ENCODE results near the gene NOCT.
"Not testable (repeated sequence)": the region's sequence is repeated elsewhere in the genome, so short reads cannot be mapped to it uniquely, and the experiment has no call there.

Gene NOCT

GRCh38 chr4:139059026-139059425 lies 43.4 kb downstream of the NOCT start:
- not testable (repeated sequence) for H3K4me3 Mint-ChIP-seq, H3K27me3 Mint-ChIP-seq, H3K9me3 Mint-ChIP-seq
- Mint-ChIP-seq H3K27ac (peak overlapping the region; percentile 23), H3K4me1 (peaks cover 45% of the 10 kb centered on the region), H3K36me3 (peaks cover 18% of the 10 kb centered on the region)

- no peaks in the 10 kb centered on the region for H3K9me3 Mint-ChIP-seq
- H3K36me3 Mint-ChIP-seq: peaks cover 8% of the 10 kb centered on the region
- no peaks in the 10 kb centered on the region for H3K27me3 Mint-ChIP-seq
- H3K27ac Mint-ChIP-seq: no peak overlapping the region
- H3K4me1 Mint-ChIP-seq: peaks cover 31% of the 10 kb centered on the region
- no peak overlapping the region for H3K4me3 Mint-ChIP-seq
These were observed 45.0 kb downstream of the NOCT start for GRCh38 chr4:139060591-139060990.

- H3K4me1 Mint-ChIP-seq: peaks cover 72% of the 10 kb centered on the region
- no peak overlapping the region for H3K27ac Mint-ChIP-seq
- no peaks in the 10 kb centered on the region for H3K9me3 Mint-ChIP-seq
- peaks cover 4% of the 10 kb centered on the region for H3K36me3 Mint-ChIP-seq
- no peak overlapping the region for H3K4me3 Mint-ChIP-seq
- H3K27me3 Mint-ChIP-seq: no peaks in the 10 kb centered on the region
These were observed 60.6 kb downstream of the NOCT start for GRCh38 chr4:139076016-139076744.

GRCh38 chr4:139077567-139078355 lies 62.2 kb downstream of the NOCT start:
- Mint-ChIP-seq H3K27ac (peak overlapping the region; percentile 41), H3K27me3 (no peaks in the 10 kb centered on the region), H3K4me3 (peak overlapping the region; percentile 42), H3K36me3 (peaks cover 2% of the 10 kb centered on the region), H3K4me1 (peaks cover 80% of the 10 kb centered on the region), H3K9me3 (no peaks in the 10 kb centered on the region)

GRCh38 chr4:139078926-139079325 lies 63.3 kb downstream of the NOCT start:
- no peak overlapping the region for H3K4me3 Mint-ChIP-seq
- H3K36me3 Mint-ChIP-seq: peaks cover 1% of the 10 kb centered on the region
- no peak overlapping the region for H3K27ac Mint-ChIP-seq
- H3K27me3 Mint-ChIP-seq: no peaks in the 10 kb centered on the region
- peaks cover 72% of the 10 kb centered on the region for H3K4me1 Mint-ChIP-seq
- no peaks in the 10 kb centered on the region for H3K9me3 Mint-ChIP-seq

GRCh38 chr4:139082750-139083606 lies 67.4 kb downstream of the NOCT start:
- Mint-ChIP-seq H3K27me3 (no peaks in the 10 kb centered on the region), H3K4me3 (peak overlapping the region; percentile 92), H3K4me1 (peaks cover 49% of the 10 kb centered on the region), H3K9me3 (no peaks in the 10 kb centered on the region), H3K27ac (peak overlapping the region; percentile 91), H3K36me3 (no peaks in the 10 kb centered on the region)

DNA sequence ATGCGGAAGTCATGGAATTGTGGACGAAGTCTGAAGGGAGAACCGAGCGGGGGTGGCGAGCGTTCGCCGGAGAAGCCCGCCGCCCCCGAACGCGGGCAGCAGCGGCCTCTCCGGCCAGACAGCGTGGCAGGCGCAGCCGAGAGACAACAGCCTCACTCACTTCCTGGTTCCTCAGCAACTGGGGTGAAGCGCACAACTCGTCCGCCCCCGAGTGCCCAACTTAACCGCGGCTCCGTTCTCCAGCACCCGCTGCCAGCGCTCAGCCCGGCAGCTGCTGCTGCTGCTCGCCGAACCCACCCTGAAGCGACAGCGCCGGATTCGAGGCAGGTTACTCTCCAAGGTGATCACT lies 68.0 kb downstream of the NOCT start:
- no peaks in the 10 kb centered on the region for H3K36me3 Mint-ChIP-seq
- no peaks in the 10 kb centered on the region for H3K27me3 Mint-ChIP-seq
- peaks cover 45% of the 10 kb centered on the region for H3K4me1 Mint-ChIP-seq
- H3K4me3 Mint-ChIP-seq: peak overlapping the region; percentile 92
- peak overlapping the region; percentile 91 for H3K27ac Mint-ChIP-seq
- no peaks in the 10 kb centered on the region for H3K9me3 Mint-ChIP-seq

- Mint-ChIP-seq H3K9me3 (no peaks in the 10 kb centered on the region), H3K36me3 (no peaks in the 10 kb centered on the region), H3K27ac (peak overlapping the region; percentile 93), H3K27me3 (no peaks in the 10 kb centered on the region), H3K4me3 (peak overlapping the region; percentile 92), H3K4me1 (peaks cover 43% of the 10 kb centered on the region)
These were observed 68.6 kb downstream of the NOCT start for GRCh38 chr4:139083956-139084803.

- no peaks in the 10 kb centered on the region for H3K36me3 Mint-ChIP-seq
- H3K4me1 Mint-ChIP-seq: peaks cover 38% of the 10 kb centered on the region
- peak overlapping the region; percentile 93 for H3K27ac Mint-ChIP-seq
- H3K9me3 Mint-ChIP-seq: no peaks in the 10 kb centered on the region
- H3K4me3 Mint-ChIP-seq: peak overlapping the region; percentile 92
- no peaks in the 10 kb centered on the region for H3K27me3 Mint-ChIP-seq
These were observed 69.2 kb downstream of the NOCT start for GRCh38 chr4:139084804-139085093.

DNA sequence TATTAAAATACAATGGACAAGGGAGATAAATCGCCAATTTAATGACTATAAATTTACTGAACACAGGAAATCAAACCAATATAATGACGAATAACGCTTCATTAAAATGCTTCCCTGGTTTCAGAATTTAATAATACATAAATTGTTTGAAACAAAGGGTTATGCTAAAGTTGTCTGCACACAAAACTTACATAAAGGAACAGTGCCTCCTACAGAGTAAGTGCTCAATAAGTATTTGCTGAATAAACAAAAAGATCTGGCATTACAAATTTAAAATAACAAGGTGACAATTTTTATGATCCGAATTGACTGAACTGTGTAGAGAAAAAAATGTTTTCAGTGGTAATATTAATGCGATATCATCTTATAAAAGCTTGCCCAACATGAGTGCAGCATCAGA lies 69.6 kb downstream of the NOCT start:
- peak overlapping the region; percentile 92 for H3K4me3 Mint-ChIP-seq
- no peaks in the 10 kb centered on the region for H3K27me3 Mint-ChIP-seq
- peak overlapping the region; percentile 93 for H3K27ac Mint-ChIP-seq
- H3K36me3 Mint-ChIP-seq: no peaks in the 10 kb centered on the region
- H3K4me1 Mint-ChIP-seq: peaks cover 34% of the 10 kb centered on the region
- no peaks in the 10 kb centered on the region for H3K9me3 Mint-ChIP-seq

GRCh38 chr4:139092271-139092670 lies 76.7 kb downstream of the NOCT start:
- Mint-ChIP-seq H3K27ac (no peak overlapping the region), H3K4me3 (no peak overlapping the region), H3K27me3 (no peaks in the 10 kb centered on the region), H3K4me1 (no peaks in the 10 kb centered on the region), H3K36me3 (no peaks in the 10 kb centered on the region), H3K9me3 (no peaks in the 10 kb centered on the region)
